ENCODE data around the gene TBRG4.
"Not testable (repeated sequence)": the region's sequence is repeated elsewhere in the genome, so short reads cannot be mapped to it uniquely, and the experiment has no call there.

The TBRG4 gene

DNA sequence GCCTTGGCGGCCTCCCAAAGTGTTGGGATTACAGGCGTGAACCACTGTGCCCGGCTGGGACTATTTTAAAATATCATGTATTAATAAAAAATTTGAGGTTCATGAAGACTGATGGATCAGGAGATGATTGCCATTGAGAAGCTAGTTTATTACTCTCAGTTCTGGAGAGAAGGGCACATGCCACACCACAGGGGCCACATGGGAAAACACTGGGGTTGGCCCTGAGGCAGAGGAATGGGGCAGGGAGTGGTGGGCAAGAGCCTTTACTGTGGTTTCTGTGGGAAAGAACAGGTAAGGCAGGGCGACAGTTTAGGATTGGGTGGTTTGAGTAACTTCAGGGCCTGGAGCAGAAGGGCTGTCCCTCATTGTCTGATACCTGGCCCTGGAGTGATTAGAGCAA is 6.8 kb upstream of the TBRG4 start:
- FAIRE-seq (no peak), DNase-seq (ENCODE audit: low spot score) (no peak)

DNA sequence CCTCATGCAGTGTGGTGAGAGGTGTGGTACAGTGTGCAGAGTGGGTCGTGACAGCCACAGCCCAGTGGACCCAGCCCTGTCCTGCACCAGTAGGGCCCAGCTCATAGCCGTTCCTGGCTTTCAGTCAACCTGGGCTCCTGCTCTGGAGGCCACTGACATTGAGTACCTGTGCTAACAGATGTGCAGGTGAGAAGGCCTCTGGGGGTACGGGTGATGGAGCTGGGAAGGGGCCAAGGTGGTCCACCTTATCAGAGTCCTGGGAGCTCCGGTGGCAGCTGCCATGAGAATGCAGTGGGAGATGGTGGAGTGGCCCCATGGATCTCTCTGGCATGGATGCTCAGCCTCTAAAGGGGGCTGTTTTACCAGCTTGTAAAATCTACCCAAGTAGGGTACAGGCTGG is 6.1 kb upstream of the TBRG4 start:
- DNase-seq (ENCODE audit: low spot score) (no peak), FAIRE-seq (no peak)

DNA sequence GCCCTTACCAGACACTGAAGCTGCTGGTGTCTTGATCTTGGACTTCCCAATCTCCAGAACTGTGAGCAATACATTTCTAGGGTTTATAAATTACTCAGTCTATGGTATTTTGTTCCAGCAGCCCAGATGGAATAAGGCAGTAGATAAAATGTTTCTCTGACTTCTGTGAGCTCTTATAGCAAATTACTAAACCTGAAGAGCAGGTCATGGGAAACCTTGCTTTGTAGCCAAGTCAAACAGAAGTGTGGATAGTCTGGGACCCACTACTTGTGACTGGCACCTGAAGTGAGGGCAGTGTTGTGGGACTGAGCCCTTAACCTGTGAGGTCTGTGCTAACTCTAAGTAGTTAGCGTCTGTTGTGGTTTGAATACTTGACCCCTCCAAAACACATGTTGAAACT is 4.6 kb upstream of the TBRG4 start:
- FAIRE-seq: no peak

DNA sequence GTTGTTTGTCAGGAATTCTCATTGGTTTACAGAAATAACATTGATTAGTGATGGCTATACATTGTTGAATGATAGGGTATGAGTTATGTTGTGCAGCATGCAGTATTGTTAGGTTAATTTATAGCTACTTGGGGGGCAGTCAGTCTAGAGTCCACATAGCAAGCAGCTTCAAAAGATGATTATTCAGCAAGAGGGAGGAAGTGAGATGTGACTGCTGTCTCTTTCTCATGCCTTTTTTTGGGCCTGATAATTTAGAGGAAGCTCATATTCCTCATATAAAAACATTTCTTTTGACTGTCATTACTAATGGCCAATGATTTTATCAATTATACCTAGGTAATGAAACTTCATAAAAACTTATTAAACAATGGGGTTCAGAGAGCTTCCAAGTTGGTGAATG is 3.4 kb upstream of the TBRG4 start:
- DNase-seq (ENCODE audit: low spot score) (no peak), FAIRE-seq (no peak)

More for the DNA sequence above, 4.6 kb upstream of the TBRG4 start:
- no peak for DNase-seq (ENCODE audit: low spot score)

DNA sequence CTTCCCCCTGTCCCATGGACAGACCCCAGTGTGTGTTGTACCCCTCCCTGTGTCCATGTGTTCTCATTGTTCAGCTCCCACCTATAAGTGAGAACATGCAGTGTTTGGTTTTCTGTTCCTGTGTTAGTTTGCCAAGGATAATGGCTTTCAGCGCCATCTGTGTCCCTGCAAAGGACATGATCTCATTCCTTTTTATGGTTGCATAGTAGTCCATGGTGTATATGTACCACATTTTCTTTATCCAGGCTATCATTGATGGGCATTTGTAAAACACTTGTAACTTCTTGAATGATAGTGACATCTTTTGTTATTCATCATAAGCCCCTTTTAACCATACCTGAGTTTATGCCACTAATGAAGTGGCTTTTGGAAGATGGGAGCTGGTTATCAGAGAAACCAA is 2.8 kb upstream of the TBRG4 start:
- not testable (repeated sequence) for DNase-seq (ENCODE audit: low spot score); FAIRE-seq

DNA sequence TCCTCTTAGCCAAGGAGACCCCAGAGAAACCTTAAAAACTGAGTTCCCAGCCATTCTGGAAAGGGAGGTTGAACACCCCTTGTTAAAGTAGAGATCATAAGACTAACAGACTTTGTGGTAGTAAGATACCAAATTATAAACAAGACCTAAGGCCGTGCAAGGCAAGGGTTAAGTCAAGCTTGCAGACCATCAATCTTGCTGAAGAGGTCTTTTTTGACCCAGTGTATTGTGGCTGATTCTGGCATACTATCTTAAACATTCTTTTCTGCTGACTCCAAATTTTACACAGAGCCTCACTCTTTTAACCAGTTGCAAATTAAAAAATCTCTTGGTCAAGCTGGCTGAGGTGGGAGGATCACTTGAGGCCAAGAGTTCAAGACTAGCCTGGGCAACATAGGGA is 1.2 kb upstream of the TBRG4 start:
- FAIRE-seq (no peak), DNase-seq (ENCODE audit: low spot score) (no peak)

DNA sequence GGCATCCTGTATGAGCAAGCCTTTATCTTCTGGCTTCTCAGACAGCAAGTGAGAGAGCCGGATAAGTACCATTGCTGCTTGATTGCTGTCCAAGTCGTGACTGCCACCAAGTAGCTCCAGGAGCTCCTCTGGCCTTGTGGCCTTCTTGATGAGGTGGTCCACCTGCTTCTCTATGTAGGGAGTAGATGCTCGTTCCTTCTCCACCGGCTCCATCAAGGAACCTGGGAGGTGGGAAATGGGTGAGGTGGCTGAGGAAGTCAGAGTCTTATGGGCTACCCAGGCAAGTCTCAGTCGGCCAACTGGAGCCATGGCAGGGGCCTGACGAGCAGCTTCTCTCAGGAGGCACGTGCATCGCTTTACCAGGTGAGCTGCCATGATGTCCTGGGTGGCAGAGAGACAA is 2.6 kb downstream of the TBRG4 start:
- DNase-seq (ENCODE audit: low spot score) (no peak), FAIRE-seq (no peak)

DNA sequence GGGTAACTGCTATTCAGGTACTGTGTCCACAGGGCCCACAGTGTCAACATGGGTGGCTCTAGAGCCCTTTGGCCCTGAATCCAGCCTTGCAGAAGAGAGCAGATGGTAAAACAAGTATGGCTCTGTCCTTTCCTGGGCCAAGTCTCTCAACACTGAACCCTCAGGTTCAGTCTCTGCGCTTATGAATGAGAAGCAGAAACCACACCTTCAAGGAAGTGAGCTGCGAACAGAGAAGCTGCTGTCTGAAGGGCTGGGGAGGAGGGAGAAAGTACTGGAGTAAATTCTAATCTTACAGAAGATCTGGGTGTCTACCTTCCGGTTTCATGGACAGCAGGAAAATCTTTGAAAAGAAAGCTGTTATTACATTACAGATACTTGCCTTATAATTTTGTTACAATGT is 4.1 kb downstream of the TBRG4 start:
- DNase-seq (ENCODE audit: low spot score): no peak
- FAIRE-seq: no peak

DNA sequence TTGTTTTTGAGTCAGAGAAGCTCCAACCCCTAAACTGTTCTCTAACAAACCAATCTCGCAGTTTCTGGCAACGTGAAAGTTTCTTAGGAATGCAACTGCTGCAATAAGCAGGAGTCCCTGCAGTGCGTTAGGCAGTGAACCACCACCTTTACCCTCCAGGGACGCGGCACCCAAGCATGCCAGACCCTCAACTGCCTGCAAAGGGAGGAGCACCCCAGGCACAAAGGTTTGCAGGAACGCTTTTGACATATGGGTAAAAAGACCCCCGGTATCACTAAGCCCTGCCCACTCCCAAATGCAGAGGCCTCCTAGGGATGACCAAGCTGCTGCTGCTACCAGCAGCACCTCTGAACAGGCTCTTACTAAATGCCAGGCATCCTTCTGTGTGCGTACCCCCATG is 4.7 kb downstream of the TBRG4 start:
- DNase-seq (ENCODE audit: low spot score) (no peak), FAIRE-seq (no peak)

DNA sequence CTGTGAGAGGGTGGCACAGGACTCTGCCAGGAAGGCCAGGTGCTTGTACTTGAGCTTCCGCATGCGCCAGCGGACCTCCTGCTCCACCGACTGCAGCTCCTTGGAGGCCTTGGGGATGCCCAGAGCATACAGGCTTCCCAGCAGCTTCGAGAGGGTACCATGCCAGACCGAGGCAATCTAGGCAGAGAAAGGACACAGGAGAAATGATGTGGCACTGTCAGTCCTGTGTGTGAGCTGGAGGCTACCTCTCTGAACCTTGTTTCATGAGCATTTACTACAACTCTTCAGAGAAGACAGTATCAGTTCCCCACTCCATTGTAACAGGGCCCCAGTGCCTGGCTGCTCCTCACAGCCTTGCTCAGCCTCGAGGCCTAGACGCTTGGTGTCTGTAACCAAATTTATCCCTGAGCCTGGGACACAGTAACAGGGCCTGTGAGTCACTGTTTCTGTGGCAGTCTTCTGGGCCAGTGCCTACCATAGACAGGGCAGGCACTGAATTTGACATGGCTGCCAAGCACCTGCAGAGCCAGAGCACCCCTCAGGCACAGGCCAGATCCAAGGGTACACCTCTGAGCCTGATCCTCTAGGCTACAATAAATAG is 5.8 kb downstream of the TBRG4 start:
- FAIRE-seq (no peak), DNase-seq (ENCODE audit: low spot score) (no peak)

DNA sequence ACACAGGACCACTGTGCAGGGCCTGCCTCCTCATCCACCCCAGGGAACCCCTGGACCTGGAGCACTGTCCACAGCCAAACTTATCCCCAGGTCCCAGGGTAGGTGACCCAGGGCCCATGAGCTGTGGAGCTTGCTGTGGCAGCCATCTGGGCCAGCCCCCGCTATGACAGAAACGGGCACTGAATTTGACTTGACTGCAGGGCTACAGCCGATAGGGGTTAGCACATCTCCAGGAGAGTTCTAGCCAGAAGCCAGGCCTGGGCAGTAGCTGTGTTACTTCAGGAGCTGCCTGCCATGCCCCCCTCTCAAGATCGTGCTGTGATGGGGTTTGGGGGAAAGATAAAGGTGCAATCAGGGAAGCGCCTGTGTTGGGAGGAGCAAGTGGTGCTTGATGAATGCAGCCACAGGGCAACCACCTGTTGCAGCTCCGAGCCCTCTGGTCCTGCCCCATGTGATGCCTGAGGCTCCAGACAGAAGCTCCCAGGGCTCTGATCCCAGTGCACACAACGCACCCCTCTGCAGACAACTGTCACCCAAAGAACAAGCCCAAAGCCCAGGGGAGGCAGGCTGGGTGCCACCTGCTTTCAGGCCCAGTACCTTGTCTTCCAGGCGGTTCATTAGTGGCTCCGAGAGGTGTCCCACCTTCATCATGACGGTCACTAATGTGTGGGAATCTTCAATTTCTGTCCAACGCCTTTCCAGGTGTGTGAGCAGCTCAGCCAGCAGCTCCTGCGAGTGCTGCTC is 6.5 kb downstream of the TBRG4 start:
- FAIRE-seq (no peak), DNase-seq (ENCODE audit: low spot score) (no peak)

DNA sequence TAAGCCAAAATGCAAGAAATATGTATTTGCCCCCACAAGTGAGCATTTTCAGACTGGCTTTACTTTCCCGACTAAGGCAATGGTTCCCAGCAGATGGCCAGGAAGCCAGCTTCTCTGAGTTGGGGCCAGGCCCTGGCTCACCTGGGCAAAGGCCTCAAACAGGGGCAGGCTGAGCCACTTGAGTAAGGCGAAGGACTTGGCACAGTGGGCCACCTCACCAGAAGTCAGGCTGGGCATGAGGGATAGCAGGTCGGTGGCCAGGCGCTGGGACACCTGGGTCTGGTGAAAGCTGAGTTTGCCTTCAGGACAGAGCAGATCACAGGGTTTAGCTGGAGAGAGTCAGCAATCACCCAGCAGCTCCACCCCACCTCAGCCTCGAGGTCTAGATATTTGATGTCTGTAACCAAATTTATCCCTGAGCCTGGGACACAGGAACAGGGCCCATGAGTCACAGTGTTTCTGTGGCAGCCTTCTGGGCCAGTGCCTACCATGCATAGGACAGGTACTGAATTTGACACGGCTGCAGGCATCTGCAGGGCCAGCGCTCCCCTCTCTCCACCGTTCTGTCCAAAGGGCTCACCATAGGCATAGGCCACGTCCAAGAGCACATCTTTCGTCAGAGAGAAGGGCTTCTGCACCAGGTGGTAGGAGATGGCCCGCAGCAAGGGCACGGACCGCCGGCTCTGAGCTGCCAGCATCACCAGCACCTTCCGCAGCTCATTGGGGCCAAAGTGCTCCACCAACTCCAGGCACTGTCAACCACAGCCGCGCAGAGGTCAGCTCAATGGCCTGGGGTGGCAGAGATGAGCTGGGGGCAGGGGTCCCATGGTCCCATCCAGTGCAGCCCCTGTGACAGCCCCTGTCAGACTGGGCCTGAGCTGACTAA is 7.3 kb downstream of the TBRG4 start:
- DNase-seq (ENCODE audit: low spot score): no peak
- FAIRE-seq: no peak

DNA sequence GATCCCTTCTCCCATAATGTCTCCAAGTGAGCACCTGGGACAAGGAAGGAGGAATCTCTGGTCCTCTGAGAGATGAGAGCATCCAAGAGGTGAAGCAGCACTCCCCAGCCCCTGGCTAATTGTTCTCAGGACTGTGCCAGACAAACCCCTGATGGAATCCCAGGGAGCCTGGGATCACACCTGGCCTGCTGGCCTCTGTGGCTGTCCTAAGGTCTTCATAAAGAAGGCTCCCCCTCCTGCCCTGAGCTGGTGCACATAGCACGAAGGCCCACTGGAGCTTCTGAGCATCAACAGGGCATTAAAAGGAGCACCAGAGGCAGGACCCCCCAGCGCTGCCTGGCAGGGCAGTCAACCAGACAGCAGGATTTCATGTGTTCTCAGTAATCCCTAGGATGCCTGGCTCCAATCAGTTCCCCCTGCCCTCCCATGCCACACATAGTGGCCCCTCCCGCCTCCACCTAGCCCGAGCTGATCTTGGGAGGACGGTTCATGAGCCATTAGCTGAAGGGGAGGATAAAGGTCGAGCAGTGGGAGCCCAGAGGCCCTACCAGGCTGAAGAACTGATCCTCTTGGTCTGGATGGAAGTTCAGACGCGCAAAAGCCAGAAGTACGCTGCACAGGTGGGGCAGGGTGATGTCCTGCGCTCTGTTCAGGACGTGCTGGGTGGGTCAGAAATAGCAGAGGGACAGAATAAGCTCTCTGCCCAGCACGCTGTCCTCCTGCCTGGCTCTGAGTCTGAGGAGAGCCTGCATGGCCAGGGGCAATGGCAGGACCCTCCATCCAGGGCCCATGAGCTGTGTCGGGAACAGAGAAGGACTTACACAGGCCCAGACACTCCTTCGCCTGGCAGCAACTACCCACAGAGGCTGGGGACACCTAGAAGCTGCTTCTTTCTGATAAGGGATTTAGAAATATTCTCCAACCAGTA is 8.4 kb downstream of the TBRG4 start:
- no peak for FAIRE-seq
- no peak for DNase-seq (ENCODE audit: low spot score)

DNA sequence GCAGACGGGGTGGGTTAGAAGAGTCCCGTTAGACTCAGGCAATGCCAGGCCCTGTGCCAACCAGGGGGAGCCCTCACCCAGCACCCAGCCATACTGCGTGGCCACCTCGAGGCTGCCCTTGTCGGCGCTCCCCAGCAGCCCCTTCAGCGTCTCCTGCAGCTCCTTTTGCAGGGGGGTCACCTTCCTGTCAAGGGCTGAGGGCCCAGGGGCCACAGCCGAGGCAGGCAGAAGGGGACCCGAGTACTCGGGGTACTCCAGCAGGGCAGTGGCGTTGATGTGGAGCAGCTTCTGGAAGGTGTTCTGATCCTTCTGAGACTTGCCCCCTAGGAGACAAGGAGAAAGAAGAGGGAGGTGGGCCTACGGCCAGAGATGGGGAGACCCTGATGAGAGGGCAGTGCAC is 9.7 kb downstream of the TBRG4 start:
- no peak for FAIRE-seq

DNA sequence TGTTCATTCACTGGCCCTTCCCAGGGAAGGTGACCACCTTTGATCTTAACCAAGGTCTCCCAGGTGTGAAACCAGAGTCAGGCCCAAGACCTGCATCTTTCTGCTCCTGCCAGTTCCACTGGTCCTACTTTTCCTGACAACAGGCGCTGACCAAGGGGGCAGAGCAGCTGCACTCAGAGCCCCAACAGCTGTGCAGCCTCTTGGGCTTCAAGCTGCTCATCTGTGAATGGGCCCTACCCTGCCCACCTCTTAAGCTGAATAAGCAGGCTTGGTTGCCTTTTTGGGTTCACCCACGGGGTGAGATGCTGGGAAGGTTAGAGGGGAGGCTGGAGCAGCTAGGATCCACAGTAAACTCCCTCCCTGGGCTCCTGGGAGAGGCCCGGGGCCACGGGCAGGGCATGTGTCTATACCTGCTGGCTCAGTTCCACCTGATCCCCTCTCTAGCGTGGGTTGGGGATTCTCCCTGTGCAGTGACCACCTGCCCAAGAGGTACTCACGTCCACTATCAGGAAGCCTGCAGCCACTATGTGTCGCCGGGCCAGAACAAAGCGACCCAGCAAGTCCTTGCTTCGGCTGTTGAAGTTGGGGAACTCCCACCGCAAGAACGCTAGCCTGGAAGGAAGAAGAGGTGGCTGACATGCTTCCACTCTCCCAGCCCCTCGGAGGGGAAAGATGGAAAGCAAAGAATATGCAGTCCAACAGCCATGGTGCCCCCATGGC is 10.6 kb downstream of the TBRG4 start:
- DNase-seq (ENCODE audit: low spot score) (no peak), FAIRE-seq (no peak)

More for the DNA sequence above, 9.7 kb downstream of the TBRG4 start:
- DNase-seq (ENCODE audit: low spot score): no peak

DNA sequence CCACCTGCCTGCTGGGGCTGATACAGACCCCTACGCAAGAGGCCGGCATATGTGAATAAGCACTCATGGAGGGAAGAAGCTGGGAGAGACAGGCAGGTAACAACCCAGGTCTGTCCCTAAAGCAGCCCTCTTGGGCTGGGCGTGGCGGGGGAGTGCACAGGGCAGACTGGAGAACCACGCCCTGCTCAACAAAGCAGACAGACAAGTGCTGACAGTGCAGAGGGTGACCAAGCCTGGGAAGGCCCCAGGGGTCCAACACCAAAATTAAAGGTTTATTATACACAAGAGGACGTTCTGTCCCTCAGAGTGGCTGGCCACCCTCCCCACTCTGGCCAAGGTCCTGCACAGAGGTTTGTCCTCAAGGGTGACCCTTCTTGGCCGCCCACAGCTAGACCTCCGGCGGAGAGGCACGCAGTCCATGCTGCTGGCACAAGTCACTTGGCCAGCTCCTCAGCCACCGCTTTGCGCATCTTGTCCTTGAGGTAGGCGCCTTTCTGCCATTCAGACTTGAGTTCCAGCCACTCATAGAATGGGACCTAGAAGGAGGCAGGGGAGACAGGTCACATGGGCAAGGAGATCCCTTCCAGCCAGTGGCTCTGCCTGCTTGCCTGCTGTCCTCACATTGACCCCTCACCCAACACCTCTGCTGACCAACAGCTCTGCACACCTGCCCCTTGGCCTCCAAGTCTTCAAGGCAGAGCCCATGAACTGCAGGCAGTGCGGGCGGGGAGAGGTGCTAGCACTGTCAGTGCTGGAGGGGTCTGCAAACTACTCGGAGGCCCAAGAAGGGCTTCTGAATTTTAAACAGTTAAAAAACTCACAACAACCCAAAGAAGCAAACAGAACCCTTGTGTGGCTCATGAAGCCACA is 11.4 kb downstream of the TBRG4 start:
- no peak for FAIRE-seq

DNA sequence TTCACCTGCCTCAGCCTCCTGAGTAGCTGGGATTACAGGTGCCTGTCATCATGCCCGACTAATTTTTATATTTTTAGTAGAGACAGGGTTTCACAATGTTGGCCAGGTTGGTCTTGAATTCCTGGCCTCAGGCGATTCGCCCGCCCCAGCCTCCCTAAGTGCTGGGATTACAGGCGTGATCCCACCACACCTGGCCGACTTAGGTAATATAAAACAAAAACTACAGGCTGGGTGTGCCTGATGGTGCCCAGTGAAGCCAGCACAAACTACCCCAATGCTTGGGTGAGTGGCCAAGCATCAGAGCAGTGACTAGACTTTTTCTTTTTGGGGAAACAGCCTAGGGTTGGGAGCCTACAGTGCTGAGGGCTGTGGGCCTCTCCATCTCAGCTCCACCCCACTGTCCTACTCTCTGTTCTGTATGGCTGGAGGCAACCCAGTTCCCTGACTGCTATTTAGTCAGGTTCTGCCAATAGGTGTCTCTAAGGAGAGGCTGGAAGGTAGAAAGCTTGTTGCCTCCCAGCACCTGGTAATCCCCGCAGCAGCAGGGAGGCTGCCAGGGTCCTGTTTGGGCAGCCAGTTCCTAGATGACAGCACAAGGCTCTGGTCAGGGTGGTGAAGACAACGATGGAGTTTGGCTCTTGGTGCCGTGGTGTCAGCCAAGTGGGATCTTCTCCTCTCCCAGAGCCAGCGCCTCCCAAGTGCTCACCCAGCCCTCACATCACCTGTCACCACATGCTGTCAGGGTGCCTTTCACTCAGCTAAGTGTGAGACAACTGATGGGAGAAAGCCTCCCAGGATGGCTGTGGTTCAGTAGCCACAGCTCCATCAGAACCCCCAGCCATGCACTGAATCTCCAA is 12.3 kb downstream of the TBRG4 start:
- DNase-seq (ENCODE audit: low spot score) (no peak), FAIRE-seq (no peak)

More for the DNA sequence above, 11.4 kb downstream of the TBRG4 start:
- DNase-seq (ENCODE audit: low spot score): no peak

DNA sequence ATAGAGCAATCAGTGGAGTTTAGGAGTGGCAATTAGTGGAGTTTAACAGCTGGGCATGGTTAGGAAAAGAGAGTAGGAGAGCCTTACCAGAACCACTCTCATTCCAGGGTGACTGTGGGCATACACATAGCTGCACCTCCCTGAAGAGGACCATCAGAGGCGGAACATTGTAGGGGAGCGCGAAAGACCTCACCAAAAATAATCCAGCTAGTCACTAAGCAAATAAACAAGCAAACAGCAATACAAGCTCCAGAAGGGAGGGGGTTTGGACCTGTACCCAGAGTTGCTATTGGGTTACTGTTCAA is 18.6 kb downstream of the TBRG4 start:
- no peak for DNase-seq (ENCODE audit: low spot score)
- FAIRE-seq: no peak
